Endodermal cell (in vitro differentiated cells): ENCODE measurements around the gene PRKCQ. TPM values are rescaled to one million over a fixed set of nuclear protein-coding genes. Genes with fewer than 3 reads are reported as not detected.

Experiments
- DNase-seq: peaks from one replicate; pipeline ENCODE4 v3.0.0-alpha.2; 2017
- H3K27ac ChIP-seq: 2 replicates; pipeline ENCODE4 v1.5.1; 2013; ENCODE audit warnings: mild to moderate bottlenecking, low read depth, low read length, moderate library complexity
- H3K27me3 ChIP-seq: 2 replicates; pipeline ENCODE4 v1.6.1; 2013; ENCODE audit warnings: mild to moderate bottlenecking, low read length, moderate library complexity; ENCODE audit not compliant: insufficient read depth, control insufficient read depth, poor library complexity, severe bottlenecking
- H3K36me3 ChIP-seq: 2 replicates; pipeline ENCODE4 v1.7.0; 2013; ENCODE audit warnings: mild to moderate bottlenecking, low read length, moderate library complexity; ENCODE audit not compliant: control insufficient read depth, insufficient read depth
- H3K4me1 ChIP-seq: one replicate; pipeline ENCODE4 v1.7.0; 2013; ENCODE audit warnings: low read length; ENCODE audit not compliant: control insufficient read depth, insufficient read depth
- H3K4me3 ChIP-seq: 2 replicates; pipeline ENCODE4 v1.5.1; 2013; ENCODE audit warnings: mild to moderate bottlenecking, low read length, moderate library complexity
- H3K9ac ChIP-seq: 2 replicates; pipeline ENCODE4 v1.6.1; 2013; ENCODE audit warnings: mild to moderate bottlenecking, low read length, moderate library complexity; ENCODE audit not compliant: poor library complexity, severe bottlenecking; ENCODE audit errors: extremely low read depth
- H3K9me3 ChIP-seq: 2 replicates; pipeline ENCODE4 v1.6.1; 2013; ENCODE audit warnings: mild to moderate bottlenecking, low read length, moderate library complexity; ENCODE audit not compliant: control insufficient read depth
- H3K27ac Mint-ChIP-seq: 2 replicates; pipeline ENCODE4 v1.8.0; 2020; ENCODE audit warnings: mixed read lengths
- H3K27me3 Mint-ChIP-seq: 2 replicates; pipeline ENCODE4 v1.8.0; 2021; ENCODE audit warnings: mild to moderate bottlenecking, mixed read lengths; ENCODE audit not compliant: insufficient read depth
- H3K36me3 Mint-ChIP-seq: 2 replicates; pipeline ENCODE4 v1.8.0; 2020; ENCODE audit warnings: low read depth, mixed read lengths
- H3K4me1 Mint-ChIP-seq: 2 replicates; pipeline ENCODE4 v1.8.0; 2020; ENCODE audit warnings: mixed read lengths
- H3K4me3 Mint-ChIP-seq: 2 replicates; pipeline ENCODE4 v1.8.0; 2020; ENCODE audit warnings: mild to moderate bottlenecking, moderate library complexity, mixed read lengths
- H3K9me3 Mint-ChIP-seq: 2 replicates; pipeline ENCODE4 v1.8.0; 2020; ENCODE audit warnings: mild to moderate bottlenecking, mixed read lengths
- WGBS, 2 experiments: methylation state at CpG; one replicate each; pipeline versions ENCODE4 v1.1.5 to v1.1.7; 2013; ENCODE audit warnings: missing lambda C conversion rate in 2 of 2, mixed read lengths in 1 of 2; ENCODE audit not compliant: insufficient coverage in 1 of 2, insufficient read length in 1 of 2; 5-methylcytosine and 5-hydroxymethylcytosine counted together
- total RNA-seq, 2 donors: library from RNA; stranded (reverse); fragmentation: NEBNext Ultra II Directional in 1 of 2; extraction: Animal tissue kit (Norgen Biotek cat#: 25700) in 1 of 2; gene quantifications; 2 replicates in 1 of 2; 3 replicates in 1 of 2; pipeline ENCODE4 v1.2.1, GENCODE V29; 2021
- TF ChIP-seq, protein P1 (sequence below): fragments of 200-600 bp; sonication (generic); conservative IDR thresholded peaks from 2 replicates; pipeline ENCODE4 v1.5.0; 2021; ENCODE audit warnings: antibody characterized with exemption, mild to moderate bottlenecking

The PRKCQ gene
- total RNA-seq, 2 donors from 2014 or later, result 24.3 to 29.1 TPM

- Mint-ChIP-seq H3K27me3 (no peaks in the 10 kb centered on the region), H3K27ac (no peak overlapping the region), H3K36me3 (peaks cover 55% of the 10 kb centered on the region), H3K9me3 (peaks cover 7% of the 10 kb centered on the region), H3K4me1 (peaks cover 19% of the 10 kb centered on the region), H3K4me3 (no peak overlapping the region)
- no peak for DNase-seq
- TF ChIP-seq, protein P1, sequence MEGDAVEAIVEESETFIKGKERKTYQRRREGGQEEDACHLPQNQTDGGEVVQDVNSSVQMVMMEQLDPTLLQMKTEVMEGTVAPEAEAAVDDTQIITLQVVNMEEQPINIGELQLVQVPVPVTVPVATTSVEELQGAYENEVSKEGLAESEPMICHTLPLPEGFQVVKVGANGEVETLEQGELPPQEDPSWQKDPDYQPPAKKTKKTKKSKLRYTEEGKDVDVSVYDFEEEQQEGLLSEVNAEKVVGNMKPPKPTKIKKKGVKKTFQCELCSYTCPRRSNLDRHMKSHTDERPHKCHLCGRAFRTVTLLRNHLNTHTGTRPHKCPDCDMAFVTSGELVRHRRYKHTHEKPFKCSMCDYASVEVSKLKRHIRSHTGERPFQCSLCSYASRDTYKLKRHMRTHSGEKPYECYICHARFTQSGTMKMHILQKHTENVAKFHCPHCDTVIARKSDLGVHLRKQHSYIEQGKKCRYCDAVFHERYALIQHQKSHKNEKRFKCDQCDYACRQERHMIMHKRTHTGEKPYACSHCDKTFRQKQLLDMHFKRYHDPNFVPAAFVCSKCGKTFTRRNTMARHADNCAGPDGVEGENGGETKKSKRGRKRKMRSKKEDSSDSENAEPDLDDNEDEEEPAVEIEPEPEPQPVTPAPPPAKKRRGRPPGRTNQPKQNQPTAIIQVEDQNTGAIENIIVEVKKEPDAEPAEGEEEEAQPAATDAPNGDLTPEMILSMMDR, result no peak
- Histone ChIP-seq H3K27ac (no peak overlapping the region), H3K9ac (no peak overlapping the region), H3K27me3 (no peaks in the 10 kb centered on the region), H3K9me3 (peaks cover 9% of the 10 kb centered on the region), H3K4me1 (no peaks in the 10 kb centered on the region), H3K4me3 (no peak overlapping the region), H3K36me3 (peaks cover 90% of the 10 kb centered on the region)
- 92 to 94% methylated on average over 7 of the region's 7 CpGs for WGBS, 2 experiments
Measured at GRCh38 chr10:6465437-6465836, 114.6 kb downstream of the PRKCQ start.

DNA sequence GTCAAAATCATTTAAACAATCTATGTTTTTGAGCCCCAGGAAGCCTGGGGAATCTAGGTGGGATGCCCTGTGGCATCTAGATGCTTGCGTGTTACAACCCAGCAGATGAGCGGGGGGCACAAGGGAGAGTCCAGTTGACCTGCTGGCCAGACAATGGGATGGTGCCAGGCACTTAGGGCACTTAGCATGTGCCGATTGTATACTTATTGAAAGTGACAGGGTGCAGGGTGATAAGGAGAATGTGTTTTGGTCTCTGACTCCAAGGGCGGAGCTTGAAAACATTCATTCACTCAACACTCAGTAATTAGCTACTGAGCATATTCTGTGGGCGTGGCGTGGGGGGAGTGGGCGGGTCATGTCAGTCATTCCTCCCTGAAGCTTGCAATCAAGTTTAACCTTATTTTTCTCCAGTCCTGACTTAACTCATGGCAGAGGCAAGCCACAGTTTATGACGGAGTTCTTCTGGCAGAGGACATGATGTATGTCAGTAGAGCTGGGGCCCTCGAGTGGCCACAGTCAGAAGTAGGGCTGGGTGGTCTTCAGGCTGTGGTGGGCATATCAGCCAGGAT is 115.1 kb downstream of the PRKCQ start:
- DNase-seq, result peak; percentile 41
- no peaks in the 10 kb centered on the region for H3K4me1 ChIP-seq
- H3K4me3 Mint-ChIP-seq, result no peak overlapping the region
- peaks cover 91% of the 10 kb centered on the region for H3K36me3 ChIP-seq
- peaks cover 55% of the 10 kb centered on the region for H3K36me3 Mint-ChIP-seq
- H3K27ac ChIP-seq, result no peak overlapping the region
- H3K4me1 Mint-ChIP-seq, result peaks cover 19% of the 10 kb centered on the region
- WGBS, 2 experiments, result 95 to 98% methylated on average over 5 to 9 of the region's 9 CpGs
- TF ChIP-seq, protein P1, result no peak
- H3K27ac Mint-ChIP-seq, result no peak overlapping the region
- H3K9me3 Mint-ChIP-seq, result peaks cover 7% of the 10 kb centered on the region
- no peaks in the 10 kb centered on the region for H3K27me3 ChIP-seq
- no peaks in the 10 kb centered on the region for H3K27me3 Mint-ChIP-seq
- H3K4me3 ChIP-seq, result no peak overlapping the region
- H3K9ac ChIP-seq, result no peak overlapping the region
- peaks cover 14% of the 10 kb centered on the region for H3K9me3 ChIP-seq

DNA sequence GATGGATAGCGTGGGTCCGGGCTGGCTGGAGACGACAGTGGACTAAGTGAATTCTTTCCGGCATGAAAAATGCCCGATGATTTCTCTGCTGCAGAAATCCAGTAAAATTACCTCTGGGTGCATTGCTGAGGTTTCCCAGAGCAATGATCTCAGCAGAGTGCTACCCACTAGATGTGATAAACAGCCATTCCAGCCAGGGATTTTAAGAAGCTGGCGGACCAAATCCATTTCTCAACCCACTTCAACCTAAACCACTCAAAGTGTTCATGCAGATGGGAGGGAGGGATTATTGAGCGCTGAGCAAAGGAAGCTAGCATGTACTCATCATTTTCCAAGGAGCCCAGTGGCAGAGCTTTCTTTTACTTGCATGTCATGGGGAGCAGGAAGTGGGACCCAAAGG is 116.7 kb downstream of the PRKCQ start:
- TF ChIP-seq, protein P1, result no peak
- no peak overlapping the region for H3K27ac ChIP-seq
- H3K4me1 Mint-ChIP-seq, result peaks cover 19% of the 10 kb centered on the region

More for the DNA sequence above, 116.7 kb downstream of the PRKCQ start:
- DNase-seq, result no peak
- Histone ChIP-seq H3K9ac (no peak overlapping the region), H3K4me3 (no peak overlapping the region), H3K36me3 (peaks cover 91% of the 10 kb centered on the region), H3K4me1 (no peaks in the 10 kb centered on the region), H3K9me3 (peaks cover 24% of the 10 kb centered on the region), H3K27me3 (no peaks in the 10 kb centered on the region)
- Mint-ChIP-seq H3K27ac (no peak overlapping the region), H3K9me3 (peaks cover 5% of the 10 kb centered on the region), H3K4me3 (no peak overlapping the region), H3K27me3 (no peaks in the 10 kb centered on the region), H3K36me3 (peaks cover 61% of the 10 kb centered on the region)
- WGBS, 2 experiments, result 95 to 98% methylated on average over 5 to 7 of the region's 7 CpGs
